ENCODE measurements around the gene ACAN.

DNA sequence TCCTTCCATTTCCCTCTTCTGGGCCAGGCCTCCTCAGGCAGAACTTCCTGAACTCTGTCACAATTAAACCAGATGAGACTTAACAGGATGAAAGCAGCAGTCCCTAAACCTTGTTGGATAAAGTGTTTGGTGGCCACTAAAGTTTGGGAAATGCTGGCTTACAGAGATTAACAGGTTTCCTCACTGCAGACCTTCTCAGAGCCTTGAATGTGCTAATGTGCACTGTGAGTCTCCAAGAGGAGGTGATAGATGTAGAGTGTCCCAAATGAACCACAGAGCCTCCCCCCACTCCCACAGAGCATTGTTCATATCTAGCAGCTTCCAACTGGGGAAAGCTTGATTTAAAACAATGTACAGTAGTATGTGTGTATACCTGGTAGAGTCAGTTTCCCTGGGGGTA is 49.2 kb downstream of the ACAN start:
- TF ChIP-seq, protein P1, sequence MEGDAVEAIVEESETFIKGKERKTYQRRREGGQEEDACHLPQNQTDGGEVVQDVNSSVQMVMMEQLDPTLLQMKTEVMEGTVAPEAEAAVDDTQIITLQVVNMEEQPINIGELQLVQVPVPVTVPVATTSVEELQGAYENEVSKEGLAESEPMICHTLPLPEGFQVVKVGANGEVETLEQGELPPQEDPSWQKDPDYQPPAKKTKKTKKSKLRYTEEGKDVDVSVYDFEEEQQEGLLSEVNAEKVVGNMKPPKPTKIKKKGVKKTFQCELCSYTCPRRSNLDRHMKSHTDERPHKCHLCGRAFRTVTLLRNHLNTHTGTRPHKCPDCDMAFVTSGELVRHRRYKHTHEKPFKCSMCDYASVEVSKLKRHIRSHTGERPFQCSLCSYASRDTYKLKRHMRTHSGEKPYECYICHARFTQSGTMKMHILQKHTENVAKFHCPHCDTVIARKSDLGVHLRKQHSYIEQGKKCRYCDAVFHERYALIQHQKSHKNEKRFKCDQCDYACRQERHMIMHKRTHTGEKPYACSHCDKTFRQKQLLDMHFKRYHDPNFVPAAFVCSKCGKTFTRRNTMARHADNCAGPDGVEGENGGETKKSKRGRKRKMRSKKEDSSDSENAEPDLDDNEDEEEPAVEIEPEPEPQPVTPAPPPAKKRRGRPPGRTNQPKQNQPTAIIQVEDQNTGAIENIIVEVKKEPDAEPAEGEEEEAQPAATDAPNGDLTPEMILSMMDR (IDR thresholded peaks at IDR 0.05) = no peak
- no peak for TF ChIP-seq POLR2A (IDR thresholded peaks at IDR 0.05)

Measured in uterus (tissue), 2 donors.